GM12873 (cell line): Measurements from ENCODE around the gene CREB5.

Experiments
- CTCF ChIP-seq: IDR thresholded peaks from 2 replicates; pipeline ENCODE4 v1.5.1; 2012; ENCODE audit warnings: low read depth, mild to moderate bottlenecking, moderate library complexity, low read length, control low read depth; ENCODE audit not compliant: insufficient read depth; ENCODE audit errors: missing control alignments

The CREB5 gene

GRCh38 chr7:28411876-28412662, at the start of gene CREB5:
Gene CREB5, plus strand, starts transcription at chr7:28412518. Its CDS starts 397 bp downstream, at chr7:28412915.
- TF ChIP-seq CTCF = peak; percentile 11

- no peak for TF ChIP-seq CTCF
Measured at GRCh38 chr7:28362812-28363211, 49.5 kb upstream of the CREB5 start.

GRCh38 chr7:28364082-28364481, 48.2 kb upstream of the CREB5 start:
- TF ChIP-seq CTCF = peak; percentile 33

GRCh38 chr7:28369523-28369922, 42.8 kb upstream of the CREB5 start:
- TF ChIP-seq CTCF = no peak

GRCh38 chr7:28371846-28372245, 40.5 kb upstream of the CREB5 start:
- no peak for TF ChIP-seq CTCF

GRCh38 chr7:28373990-28374389, 38.3 kb upstream of the CREB5 start:
- no peak for TF ChIP-seq CTCF

- no peak for TF ChIP-seq CTCF
Measured at GRCh38 chr7:28375729-28376128, 36.6 kb upstream of the CREB5 start.
